ENCODE data around the gene DNAH14.
"Not testable (repeated sequence)": the region's sequence is repeated elsewhere in the genome, so short reads cannot be mapped to it uniquely, and the experiment has no call there.

Gene DNAH14

DNA sequence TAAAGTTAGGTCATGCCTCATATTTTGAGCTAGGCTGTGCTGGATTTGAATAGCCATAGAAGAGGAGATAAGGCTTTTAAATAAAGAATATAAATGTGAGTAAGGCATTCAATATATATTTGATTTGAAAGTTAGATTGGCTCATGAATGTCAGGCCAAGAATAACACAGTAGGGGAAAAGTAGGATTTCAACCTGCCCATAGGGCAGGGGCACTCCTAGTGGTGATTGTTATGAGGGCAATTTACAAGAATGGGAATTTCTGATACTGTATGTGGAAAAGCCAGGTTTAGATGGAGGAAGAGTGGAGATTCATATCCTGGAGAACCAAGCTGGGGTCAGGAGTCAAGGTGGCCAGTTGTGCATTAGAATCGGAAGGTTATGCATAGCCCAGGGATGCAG is 74.9 kb downstream of the DNAH14 start:
- no peak for DNase-seq

DNA sequence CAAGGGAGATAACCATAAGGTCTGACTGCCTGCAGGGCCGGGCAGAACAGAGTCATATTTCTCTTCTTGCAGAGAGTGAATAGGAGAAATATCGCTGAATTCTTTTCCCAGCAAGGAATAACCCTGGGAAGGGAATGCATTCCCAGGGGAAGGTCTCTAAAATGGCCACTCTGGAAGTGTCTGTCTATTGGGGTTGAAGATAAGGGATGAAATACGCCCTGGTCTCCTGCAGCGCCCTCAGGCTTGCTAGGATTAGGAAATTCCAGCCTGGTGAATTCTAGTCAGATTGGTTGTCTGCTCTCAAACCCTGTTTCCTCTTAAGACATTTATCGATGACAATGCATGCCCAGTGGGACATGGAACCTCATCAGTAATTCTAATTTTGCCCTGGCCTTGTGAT is 76.9 kb downstream of the DNAH14 start:
- DNase-seq, result not testable (repeated sequence)

DNA sequence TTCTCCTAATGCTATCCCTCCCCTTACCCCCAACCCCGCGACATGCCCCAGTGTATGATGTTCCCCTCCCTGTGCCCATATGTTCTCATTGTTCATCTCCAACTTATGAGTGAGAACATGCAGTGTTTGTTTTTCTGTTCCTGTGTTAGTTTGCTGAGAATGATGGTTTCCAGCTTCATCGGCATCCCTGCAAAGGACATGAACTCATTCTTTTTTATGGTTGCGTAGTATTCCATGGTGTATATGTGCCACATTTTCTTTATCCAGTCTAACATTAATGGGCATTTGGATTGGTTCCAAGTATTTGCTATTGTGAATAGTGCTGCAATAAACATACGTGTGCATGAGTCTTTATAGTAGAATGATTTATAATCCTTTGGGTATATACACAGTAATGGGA is 78.6 kb downstream of the DNAH14 start:
- DNase-seq, result not testable (repeated sequence)

DNA sequence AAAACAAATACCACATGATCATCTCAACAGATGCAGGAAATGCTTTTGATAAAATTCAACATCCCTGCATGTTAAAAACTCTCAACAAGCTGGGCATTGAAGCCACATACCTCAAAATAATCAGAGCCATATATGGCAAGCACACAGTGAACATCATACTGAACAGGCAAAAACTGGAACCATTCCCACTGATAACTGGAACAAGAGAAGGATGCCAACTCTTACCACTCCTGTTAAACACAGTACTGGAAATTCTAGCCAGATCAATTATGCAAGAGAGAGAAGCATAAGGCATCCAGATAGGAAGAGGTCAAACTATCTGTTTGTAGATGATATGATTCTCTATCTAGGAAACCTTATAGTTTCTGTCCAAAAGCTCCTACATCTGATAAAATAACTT is 91.6 kb downstream of the DNAH14 start:
- DNase-seq, result no peak

DNA sequence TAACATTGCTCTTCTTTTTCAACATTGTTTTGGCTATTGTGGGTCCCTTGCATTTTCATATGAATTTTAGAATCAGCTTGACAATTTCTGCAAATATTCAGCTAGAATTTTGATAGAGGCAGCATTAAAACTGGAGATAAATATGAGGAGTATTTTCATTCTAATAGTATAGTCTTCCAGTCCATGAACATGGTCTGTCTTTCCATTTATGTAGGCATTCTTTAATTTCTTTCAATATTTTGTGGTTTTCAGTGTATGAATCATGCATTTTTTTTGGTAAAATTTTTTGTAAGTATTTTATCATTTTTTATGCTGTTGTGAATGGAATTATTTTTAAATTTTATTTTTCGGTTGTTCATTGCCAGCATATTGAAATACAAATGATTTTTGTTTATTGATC is 97.2 kb downstream of the DNAH14 start:
- no peak for DNase-seq

DNA sequence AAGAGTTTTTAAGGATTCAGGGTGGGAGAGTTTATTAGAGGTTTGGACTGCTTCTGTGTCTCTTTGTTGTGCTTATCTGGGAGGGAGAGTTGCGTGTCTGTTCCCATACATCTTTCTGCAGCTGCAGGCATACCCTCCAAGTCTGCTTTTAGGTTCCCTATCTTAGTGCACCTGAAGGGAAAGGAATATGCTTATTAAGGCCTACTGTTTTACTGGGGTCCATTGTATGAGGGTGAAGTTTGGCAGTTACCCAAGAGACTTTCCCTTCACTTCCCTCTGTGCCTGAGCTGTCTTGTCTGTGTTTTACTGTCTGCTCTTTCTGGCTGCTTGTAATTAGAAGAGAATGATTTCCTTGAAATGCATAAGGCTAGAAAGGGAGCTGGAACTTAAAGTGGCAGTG is 107.0 kb downstream of the DNAH14 start:
- DNase-seq, result not testable (repeated sequence)

DNA sequence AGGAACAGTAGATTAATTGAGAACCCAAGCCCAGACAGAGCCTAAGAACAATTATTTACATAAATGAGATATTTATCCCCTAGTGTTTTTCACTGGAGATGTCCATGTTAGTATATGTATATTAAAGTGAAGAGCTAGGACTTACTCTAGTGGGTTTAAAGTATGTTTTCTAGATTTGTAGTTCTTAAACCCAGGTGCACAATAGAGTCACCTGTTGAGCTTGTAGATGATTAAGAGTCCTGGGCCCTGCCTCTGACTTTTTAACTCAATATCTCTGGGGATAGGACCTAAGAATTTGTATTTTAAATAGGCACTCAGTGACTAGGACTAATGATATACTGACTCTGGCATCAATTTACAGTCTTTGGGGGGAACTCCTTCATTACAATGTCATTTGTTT is 112.8 kb downstream of the DNAH14 start:
- no peak for DNase-seq

DNA sequence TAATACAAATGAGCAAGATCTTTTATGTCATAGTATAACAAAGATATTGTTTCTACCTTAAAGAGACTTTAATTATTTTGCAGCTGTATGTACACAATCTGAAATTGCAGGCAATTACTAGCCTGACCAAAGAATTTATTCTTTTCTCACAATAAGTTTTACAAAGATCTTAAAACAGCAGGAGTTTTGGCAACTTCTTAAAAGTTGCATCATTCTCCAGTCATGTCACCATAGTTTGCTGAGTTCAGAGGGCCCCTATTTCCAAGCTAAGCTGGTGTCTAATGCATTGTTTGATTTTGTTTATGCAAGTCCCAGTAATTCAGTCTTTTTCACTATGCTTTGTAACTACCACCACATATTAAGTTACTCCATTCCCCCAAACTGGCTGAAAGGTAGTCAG is 114.8 kb downstream of the DNAH14 start:
- no peak for DNase-seq

DNA sequence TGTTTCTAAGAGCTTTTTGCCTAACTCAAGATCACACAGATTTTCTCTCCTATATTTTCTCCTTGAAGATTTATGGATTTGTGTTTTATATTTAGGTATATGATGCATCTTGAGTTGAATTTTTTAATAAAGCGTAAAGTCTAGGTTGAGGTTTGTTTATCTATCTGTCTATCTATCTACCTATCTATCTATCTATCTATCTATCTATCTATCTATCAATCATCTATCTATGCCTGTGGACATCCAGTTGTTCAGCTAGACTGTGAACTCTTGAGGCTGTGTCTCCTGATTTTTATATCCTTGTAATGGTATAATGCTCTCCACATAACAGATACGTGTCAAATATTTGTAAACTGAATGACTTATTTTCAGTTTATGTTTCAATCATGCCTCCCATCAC is 120.1 kb downstream of the DNAH14 start:
- no peak for DNase-seq

DNA sequence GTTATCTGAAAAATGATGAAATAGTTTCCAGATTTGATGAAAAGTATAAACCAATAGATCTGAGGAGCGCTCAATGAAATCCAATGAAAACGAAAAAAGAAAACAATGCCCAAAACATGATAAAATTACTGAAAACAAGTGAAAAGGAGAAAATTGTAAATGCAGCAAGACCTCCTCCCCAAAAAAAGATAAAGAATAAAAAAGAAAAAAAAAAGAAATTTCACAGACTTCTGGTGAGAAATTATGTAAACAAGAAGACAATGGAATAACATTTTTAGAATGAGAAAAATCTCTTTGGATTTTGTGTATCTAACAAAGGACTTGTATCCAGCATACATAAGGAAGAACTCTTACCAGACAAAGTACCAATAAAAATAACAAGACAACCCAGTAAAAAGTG is 134.2 kb downstream of the DNAH14 start:
- DNase-seq, result no peak

DNA sequence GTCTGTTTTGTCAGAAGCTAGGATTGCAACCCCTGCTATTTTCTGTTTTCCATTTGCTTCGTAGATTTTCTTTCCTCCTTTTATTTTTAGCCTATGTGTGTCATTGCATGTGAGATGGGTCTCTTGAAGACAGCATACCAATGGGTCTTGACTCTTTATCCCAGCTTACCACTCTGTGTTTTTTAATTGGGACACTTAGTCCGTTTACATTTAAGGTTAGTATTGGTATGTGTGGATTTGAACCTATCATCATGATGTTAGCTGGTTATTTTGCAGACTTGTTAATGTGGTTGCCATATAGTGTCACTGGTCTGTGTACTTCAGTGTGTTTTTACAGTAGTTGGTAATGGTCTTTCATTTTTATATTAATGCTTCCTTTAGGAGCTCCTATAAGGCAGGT is 141.5 kb downstream of the DNAH14 start:
- DNase-seq, result no peak

DNA sequence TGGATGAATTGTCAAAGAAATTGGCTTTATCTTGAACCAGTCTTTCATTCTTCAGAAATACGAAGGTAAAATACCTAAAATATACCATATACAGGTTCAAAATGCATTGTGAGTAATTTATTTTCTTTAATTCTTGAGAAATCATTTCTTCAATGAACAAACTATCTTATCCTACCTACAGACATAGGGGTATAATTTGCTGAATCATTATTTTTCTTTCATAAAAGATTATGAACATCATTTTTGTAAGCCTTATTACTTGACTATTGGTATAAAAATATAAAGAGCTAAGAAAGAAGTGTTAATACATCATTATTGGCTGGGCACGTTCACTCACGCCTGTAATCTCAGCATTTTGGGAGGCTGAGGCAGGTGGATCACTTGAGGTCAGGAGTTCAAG is 167.7 kb downstream of the DNAH14 start:
- DNase-seq, result no peak

DNA sequence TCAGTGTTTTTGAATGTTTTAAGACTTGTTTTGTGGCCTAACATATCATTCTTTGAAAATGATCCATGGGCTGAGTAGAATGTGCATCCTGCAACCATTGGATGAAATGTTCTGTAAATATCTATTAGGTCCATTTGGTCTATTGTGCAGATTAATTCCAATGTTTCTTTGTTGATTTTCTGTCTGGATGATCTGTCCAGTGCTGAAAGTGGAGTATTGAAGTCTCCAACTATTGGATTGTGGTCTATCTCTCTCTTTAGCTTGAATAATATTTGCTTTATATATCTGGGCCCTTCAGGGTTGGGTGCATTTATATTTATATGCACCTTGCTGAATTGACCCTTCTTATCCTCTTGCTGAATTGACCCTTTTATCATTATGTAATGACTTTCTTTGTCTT is 181.5 kb downstream of the DNAH14 start:
- no peak for DNase-seq

DNA sequence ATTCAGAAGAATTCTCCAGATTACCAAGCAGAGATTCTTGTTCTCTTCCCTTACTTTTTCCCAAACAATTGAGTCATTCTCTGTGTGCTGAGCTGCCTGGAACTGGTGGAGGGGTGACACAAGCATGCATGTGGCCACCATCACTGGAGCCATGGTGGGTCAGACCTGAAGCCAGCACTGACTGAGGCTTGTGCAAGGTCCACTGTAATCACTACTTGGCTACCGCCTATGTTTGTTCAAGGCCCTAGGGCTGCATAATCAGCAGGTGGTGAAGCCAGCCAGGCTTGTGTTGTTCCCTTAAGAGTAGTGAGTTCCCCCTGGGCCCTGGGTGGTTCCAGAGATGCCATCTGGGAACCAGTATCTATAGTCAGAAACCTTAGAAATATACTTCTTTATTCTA is 183.8 kb downstream of the DNAH14 start:
- no peak for DNase-seq

DNA sequence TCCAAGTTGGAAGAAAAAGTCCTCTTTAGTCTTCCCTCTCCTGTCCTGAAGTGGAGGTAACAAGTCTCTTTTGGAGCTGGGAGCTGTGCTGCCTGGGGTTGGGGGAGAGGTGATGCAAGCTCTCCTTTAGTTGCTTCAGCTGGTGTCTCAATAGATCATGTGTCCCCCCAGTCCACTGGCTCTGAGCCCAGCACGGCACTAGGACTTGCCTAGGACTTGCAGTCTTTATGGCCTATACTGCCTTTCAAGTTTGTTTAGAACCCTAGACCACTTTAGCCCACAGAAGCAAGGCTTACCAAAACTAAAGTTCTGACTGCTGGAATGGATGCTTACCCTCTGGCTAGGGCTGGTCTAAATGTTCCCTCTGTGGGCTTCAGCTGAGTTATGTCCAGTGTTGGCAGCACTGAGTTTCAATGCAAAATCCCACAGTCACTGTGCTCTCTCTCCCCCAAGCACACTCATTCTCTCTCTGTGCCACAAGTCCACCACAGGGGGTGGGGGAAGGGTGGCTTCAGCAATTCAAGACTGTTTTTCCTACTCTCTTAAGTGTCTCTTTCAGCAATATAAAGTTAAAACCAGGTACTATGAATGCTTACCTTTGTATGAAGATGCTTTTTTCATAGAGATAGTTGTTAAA is 185.0 kb downstream of the DNAH14 start:
- no peak for DNase-seq

DNA sequence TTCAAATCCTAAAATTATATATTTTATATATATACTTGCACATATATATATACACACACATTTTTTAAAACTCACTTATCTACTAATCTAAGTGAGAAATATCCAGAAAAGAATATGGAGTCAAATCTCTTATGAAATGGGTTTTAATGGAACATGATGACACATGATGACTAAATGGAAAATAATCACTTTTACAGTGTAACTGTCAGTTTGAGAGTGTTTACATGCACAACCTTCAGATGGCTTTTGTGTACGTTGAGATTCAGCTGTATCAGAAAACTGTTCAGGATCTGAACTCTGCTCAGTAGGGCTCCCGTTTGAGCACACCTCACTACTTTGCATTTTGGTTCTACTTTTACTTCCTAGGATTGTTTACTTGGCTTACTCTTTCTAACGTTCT is 189.8 kb downstream of the DNAH14 start:
- no peak for DNase-seq

DNA sequence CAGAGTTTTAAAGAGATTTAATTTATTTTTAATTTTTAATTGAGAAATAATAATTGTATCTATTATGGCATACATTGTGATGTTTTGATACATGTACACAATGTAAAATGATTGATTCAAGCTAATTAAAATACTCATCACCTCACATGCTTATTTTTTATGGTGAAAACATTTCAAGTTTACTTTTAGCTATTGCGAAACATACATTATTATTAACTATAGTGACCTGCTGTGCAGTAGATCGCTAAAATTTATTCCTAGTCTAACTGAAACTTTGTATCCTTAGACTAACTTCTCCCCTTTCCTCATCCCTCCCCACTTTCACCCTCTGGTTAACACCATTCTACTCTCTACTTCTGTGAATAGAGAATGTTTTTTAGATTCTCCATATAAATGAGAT is 191.6 kb downstream of the DNAH14 start:
- no peak for DNase-seq

DNA sequence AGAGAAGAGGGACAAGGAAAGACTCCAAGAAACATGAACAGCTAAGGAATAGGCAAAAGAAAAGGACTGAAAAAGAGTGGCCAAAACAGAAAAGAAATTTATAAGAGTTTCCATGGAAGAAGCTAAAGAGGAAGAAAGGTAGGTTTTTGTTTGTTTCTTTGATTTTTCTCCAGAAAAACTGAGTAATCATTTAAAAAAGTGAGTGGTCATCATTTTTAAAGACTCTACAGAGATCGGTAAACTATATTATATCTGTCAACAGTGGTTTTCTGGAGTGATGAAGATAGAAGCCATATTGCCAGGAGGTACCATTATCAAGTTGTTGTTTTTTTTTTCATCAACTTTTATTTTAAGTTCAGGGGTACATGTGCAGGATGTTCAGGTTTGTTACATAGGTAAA is 202.4 kb downstream of the DNAH14 start:
- DNase-seq, result no peak

DNA sequence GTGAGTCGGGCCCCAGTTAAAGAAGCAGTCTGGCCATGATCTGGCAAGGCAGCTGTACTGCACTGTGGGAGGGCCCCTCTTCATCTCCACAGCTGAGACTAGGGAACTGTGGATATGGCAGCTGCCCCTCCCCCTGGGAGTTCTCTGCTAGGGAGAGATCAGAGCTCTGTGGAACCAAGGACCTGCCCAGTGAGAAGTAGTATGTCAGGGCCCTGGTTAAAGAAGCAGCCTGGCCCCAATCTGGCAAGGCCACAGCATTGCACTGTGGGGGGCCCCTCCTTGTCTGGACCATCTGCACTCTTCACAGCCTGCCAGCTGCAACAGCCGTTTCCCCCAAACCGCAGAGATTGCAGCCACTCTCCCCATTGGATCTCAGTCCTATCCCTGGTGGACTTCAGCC is 208.5 kb downstream of the DNAH14 start:
- DNase-seq, result no peak

DNA sequence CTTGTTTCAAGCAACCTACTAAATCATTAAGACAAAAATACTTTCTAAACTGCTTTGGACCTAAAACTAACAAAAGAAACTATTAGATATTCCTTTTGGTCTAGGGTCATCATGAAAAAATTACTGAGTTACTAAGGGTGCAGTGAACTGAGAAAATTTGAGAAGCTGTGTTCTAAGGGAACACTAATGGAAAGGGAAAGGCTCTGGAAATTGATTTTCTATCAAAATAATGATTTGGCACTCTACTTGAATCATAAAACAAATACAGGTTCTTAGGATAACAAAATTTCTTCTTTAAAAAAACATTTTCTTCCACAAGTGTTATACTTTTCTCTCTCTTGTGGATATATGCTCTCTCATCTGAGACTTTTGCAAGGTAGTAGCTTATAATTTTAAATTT is 213.5 kb downstream of the DNAH14 start:
- DNase-seq, result no peak

DNA sequence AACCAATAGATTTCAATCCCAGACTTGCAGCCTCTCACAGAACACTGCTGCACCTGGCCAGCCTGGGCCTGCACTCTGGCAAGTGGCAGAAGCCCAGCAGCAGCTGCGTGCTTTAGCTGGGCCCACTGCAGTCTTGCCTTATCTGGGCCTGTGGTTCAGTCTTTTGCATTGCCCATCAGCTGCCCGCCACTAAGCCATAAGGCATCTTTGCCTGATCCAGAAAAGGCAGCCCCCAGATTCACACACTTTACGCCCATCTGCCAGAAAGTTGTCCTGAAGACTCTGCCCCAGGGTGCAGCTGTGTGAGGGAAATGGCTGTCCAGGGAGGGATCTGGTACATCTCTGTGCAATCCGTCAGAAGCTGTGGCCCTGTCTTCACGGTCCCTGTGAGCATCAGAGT is 217.0 kb downstream of the DNAH14 start:
- no peak for DNase-seq

DNA sequence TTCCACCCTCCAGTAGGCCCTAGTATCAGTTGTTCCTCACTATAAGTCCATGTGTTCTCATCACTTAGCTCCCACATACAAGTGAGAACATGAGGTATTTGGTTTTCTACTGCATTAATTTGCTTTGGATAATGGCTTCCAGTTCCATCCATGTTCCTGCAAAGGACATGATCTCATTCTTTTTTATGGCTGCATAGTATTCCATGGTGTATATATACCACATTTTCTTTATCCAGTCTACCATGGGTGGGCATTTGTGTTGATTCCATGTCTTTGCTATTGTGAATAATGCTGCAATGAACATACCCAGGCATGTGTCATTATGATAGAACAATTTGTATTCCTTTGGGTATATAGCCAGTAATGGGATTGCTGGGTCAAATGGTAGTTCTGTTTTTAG is 218.3 kb downstream of the DNAH14 start:
- not testable (repeated sequence) for DNase-seq

DNA sequence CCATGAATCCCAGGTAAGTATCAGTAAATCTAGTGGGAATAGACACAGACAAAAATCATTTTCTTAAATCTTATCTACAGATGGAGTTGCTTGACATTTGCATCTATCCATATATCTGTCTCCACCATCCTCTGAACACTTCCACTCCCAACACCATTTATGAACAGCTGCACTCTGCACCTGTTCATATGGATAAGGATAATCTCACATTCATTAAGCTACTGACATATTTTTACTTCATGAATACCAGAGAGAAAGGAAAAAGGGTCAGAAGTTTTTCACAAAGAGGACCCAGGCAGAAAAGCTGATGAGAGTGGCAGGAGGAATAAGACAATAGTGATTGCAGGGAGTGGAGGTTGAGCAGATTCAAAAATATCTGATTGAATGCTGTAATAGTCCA is 222.6 kb downstream of the DNAH14 start:
- DNase-seq, result no peak

DNA sequence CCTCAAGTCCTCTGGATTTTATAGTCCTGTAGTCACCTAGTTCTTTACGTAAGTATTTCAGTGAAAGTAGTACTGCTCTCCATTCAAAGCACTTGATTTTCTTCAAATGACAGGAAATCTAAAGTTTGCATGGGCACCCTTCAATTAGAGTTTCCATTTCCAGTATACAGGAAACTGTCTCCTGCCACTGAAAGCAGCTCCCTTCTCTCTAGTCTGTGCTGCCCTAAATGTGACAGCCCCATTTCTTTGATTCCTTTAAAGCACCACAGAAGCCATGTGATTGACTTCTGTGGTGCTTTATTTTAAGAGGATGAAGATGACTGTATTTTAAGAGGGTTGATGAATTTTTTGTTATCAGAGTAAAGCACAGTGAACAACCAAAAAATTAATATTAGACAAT is 226.1 kb downstream of the DNAH14 start:
- no peak for DNase-seq

DNA sequence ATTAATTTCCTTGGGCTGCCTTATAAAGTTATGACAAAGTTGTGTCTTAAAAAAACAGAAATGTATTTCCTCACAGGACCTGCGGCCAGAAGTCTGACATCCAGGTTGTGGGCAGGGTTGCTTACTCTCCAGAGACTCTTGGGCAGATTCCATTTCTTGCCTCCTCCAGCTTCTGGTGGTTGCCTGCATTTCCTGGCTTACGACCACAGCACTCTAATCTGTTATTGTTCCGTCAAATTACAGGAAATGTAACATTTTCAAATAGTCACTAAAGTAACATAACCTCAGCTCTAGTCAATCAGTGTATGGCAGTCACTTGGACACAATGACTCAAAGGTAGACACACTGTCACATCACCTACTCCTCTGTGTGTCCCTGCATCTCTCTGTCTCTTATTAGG is 226.8 kb downstream of the DNAH14 start:
- no peak for DNase-seq

DNA sequence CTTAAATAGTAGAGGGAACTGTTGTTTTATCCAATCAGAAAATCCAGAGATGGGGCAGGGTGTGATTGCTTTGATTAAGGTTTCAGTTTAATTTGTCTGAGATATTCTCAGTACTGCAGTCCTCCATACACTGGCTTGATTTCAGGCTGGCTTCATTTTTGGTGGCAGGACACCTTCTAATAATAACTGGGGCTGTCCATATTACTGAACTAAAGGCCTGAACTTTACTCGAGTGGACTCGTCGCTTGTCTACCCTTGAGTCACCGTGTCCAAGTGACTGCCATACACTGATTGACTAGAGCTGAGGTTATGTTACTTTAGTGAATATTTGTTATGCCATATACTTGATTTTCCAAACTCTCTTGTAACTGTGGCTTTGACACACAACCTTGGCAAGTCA is 228.8 kb downstream of the DNAH14 start:
- DNase-seq, result no peak
